ENCODE data around the gene CAST.

DNA sequence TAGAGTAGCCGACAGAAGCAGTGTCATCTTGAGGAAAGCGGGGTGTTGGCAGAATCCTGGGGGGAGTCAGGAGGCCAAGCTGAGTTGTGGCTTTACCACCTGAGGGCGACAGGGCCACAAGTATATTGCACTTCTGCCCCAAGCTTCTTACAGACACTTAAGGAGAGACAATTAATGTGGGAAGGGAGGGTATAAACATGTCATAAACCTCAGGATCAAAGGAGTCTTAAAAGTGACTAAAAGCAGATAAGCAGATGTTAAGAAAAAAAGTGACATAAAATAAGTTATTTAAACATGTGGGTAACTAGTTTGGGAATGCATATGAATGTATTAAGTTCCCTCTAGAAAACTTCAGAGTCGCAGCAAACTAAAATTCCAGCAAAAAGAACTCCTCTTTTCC lies 81.6 kb downstream of the CAST start:
- TF ChIP-seq, protein P1, sequence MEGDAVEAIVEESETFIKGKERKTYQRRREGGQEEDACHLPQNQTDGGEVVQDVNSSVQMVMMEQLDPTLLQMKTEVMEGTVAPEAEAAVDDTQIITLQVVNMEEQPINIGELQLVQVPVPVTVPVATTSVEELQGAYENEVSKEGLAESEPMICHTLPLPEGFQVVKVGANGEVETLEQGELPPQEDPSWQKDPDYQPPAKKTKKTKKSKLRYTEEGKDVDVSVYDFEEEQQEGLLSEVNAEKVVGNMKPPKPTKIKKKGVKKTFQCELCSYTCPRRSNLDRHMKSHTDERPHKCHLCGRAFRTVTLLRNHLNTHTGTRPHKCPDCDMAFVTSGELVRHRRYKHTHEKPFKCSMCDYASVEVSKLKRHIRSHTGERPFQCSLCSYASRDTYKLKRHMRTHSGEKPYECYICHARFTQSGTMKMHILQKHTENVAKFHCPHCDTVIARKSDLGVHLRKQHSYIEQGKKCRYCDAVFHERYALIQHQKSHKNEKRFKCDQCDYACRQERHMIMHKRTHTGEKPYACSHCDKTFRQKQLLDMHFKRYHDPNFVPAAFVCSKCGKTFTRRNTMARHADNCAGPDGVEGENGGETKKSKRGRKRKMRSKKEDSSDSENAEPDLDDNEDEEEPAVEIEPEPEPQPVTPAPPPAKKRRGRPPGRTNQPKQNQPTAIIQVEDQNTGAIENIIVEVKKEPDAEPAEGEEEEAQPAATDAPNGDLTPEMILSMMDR (IDR thresholded peaks at IDR 0.05) = no peak
- TF ChIP-seq POLR2A (IDR thresholded peaks at IDR 0.05) = no peak

Measured in uterus (tissue), 2 donors.